H1 (cell line): Measurements from ENCODE around the gene CHST4.

ENCODE experiments used
- POLR2A ChIP-seq, 2 experiments: IDR thresholded peaks; 1 replicate in 1 of 2; 2 replicates in 1 of 2; pipeline ENCODE4 v1.6.1; 2011; ENCODE audit warnings: low read depth in 2 of 2, low read length in 2 of 2, mild to moderate bottlenecking in 2 of 2; ENCODE audit errors: control extremely low read depth in 1 of 2
- YY1 ChIP-seq: IDR thresholded peaks from 2 replicates; pipeline ENCODE4 v1.6.1; 2011; ENCODE audit warnings: low read depth, mild to moderate bottlenecking, low read length
- TF ChIP-seq, protein P1 (sequence below), 3 experiments: IDR thresholded peaks; 1 replicate in 2 of 3; 2 replicates in 1 of 3; pipeline versions ENCODE4 v1.5.1 to v1.6.1; 2011; ENCODE audit warnings: low read length in 3 of 3, mild to moderate bottlenecking in 3 of 3, inconsistent platforms in 2 of 3, low read depth in 1 of 3, moderate library complexity in 1 of 3; ENCODE audit not compliant: insufficient read depth in 1 of 3; ENCODE audit errors: control extremely low read depth in 1 of 3

DNA sequence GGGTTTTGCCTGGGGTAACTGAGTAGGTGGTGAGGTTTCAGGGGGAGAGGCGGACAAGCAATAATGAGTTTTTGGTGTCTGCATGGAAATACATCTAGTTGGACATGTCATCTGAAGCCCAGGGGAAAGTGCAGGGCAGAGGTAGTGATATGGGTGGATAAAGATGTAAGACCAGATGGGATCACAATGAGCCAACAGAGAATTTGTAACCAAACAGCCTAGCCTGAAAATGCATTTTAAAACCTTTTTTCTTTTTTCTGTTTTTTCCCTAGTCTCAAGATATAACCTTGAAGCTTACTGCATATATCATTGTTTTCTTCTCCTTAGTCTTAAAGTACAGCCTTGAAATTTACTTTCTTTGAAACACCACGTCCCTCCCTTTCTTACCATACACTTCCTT, 33.4 kb upstream of the CHST4 start:
- TF ChIP-seq, protein P1, sequence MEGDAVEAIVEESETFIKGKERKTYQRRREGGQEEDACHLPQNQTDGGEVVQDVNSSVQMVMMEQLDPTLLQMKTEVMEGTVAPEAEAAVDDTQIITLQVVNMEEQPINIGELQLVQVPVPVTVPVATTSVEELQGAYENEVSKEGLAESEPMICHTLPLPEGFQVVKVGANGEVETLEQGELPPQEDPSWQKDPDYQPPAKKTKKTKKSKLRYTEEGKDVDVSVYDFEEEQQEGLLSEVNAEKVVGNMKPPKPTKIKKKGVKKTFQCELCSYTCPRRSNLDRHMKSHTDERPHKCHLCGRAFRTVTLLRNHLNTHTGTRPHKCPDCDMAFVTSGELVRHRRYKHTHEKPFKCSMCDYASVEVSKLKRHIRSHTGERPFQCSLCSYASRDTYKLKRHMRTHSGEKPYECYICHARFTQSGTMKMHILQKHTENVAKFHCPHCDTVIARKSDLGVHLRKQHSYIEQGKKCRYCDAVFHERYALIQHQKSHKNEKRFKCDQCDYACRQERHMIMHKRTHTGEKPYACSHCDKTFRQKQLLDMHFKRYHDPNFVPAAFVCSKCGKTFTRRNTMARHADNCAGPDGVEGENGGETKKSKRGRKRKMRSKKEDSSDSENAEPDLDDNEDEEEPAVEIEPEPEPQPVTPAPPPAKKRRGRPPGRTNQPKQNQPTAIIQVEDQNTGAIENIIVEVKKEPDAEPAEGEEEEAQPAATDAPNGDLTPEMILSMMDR (IDR thresholded peaks at IDR 0.05; ENCODE audit: control extremely low read depth in 1 of 3, insufficient read depth in 1 of 3, low read depth in 1 of 3, low read length in 3 of 3), result no peak
- TF ChIP-seq POLR2A (IDR thresholded peaks at IDR 0.05; ENCODE audit: control extremely low read depth in 1 of 2, low read depth in 2 of 2, low read length in 2 of 2) (no peak), YY1 (no peak)
